Ureter (tissue), 1 donor: ENCODE measurements around the gene CENPC. TPM values are rescaled to one million over a fixed set of nuclear protein-coding genes. Genes with fewer than 3 reads are reported as not detected.

Experiments
- total RNA-seq: library from RNA; stranded (reverse); gene quantifications from one replicate; pipeline ENCODE4 v1.2.4, GENCODE V29; 2023
- donor health status: DM: yes; HTN: yes; CAD: no.

Gene CENPC
- total RNA-seq, 1 donor from 2014 or later, result 37.1 TPM

Other genes starting within 250 kb of the CENPC start
- gene STAP1, start 13.2 kb upstream of the CENPC start, total RNA-seq, result 0.65 TPM
- 64.6 TPM for gene UBA6, start 155.7 kb upstream of the CENPC start, total RNA-seq
- gene GNRHR, start 208.9 kb upstream of the CENPC start, total RNA-seq, result not detected